AG04450 (cell line): ENCODE data around the gene RCCD1. TPM values are rescaled to one million over a fixed set of nuclear protein-coding genes. Genes with fewer than 3 reads are reported as not detected.

Experiments used
- CTCF ChIA-PET: fragments of 300-600, 350-600 bp; formaldehyde crosslinking; extraction: SDS; loops from one replicate; lab custom pipeline; 2022; ENCODE audit warnings: antibody characterized with exemption, inconsistent platforms; lab: Charles Lee
- POLR2A ChIA-PET: fragments of 350-600 bp; formaldehyde crosslinking; extraction: SDS; loops from one replicate; lab custom pipeline; 2021; ENCODE audit warnings: antibody characterized with exemption, inconsistent platforms; lab: Yijun Ruan, JAX
- DNase-seq: peaks from one replicate; pipeline ENCODE4 v3.0.0-alpha.2; 2011; ENCODE audit warnings: low read depth, low spot score
- H3K27ac ChIP-seq: one replicate; pipeline ENCODE4 v1.5.1; 2012; ENCODE audit warnings: low read depth, low read length, control low read depth
- H3K27me3 ChIP-seq: one replicate; pipeline ENCODE4 v1.6.0; 2012; ENCODE audit warnings: low read length; ENCODE audit not compliant: control insufficient read depth, insufficient read depth
- H3K4me3 ChIP-seq: 2 replicates; pipeline ENCODE4 v1.5.1; 2011; ENCODE audit warnings: mild to moderate bottlenecking, low read depth, low read length, control low read depth
- H3K9me3 ChIP-seq: 2 replicates; pipeline ENCODE4 v1.5.1; 2012; ENCODE audit warnings: low read length; ENCODE audit not compliant: control insufficient read depth, insufficient read depth
- polyA plus RNA-seq: library from polyadenylated mRNA; depleted of rRNA; stranded (reverse); fragments of >200 nt; gene quantifications from 2 replicates; pipeline ENCODE4 v1.2.3, GENCODE V29; 2011
- TF ChIP-seq, protein P1 (sequence below): IDR thresholded peaks from 2 replicates; pipeline ENCODE4 v1.5.1; 2011; ENCODE audit warnings: low read depth, low read length, control low read depth, inconsistent platforms

The RCCD1 gene
- polyA plus RNA-seq, 1 experiment, result 6.1 TPM

DNA sequence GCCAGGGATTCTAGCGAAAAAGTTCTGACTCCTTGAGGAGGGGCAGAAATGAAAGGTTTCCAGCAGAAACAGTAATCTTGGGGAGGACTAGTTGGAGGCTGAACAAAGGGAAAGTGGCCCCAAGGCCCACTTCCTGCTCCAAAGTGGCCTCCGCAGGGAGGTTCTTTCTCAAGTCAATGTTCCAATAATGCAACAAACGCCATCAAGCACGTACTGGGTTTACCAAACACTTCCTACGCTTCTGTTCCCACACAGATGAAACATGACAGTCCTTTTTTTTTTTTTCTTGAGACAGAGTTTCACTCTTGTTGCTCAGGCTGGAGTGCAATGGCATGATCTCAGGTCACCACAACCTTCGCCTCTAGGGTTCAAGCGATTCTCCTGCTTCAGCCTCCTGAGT lies 9.6 kb upstream of the RCCD1 start:
- no peak overlapping the region for H3K4me3 ChIP-seq
- POLR2A ChIA-PET, result no interaction called here
- TF ChIP-seq, protein P1, sequence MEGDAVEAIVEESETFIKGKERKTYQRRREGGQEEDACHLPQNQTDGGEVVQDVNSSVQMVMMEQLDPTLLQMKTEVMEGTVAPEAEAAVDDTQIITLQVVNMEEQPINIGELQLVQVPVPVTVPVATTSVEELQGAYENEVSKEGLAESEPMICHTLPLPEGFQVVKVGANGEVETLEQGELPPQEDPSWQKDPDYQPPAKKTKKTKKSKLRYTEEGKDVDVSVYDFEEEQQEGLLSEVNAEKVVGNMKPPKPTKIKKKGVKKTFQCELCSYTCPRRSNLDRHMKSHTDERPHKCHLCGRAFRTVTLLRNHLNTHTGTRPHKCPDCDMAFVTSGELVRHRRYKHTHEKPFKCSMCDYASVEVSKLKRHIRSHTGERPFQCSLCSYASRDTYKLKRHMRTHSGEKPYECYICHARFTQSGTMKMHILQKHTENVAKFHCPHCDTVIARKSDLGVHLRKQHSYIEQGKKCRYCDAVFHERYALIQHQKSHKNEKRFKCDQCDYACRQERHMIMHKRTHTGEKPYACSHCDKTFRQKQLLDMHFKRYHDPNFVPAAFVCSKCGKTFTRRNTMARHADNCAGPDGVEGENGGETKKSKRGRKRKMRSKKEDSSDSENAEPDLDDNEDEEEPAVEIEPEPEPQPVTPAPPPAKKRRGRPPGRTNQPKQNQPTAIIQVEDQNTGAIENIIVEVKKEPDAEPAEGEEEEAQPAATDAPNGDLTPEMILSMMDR, result no peak
- H3K27ac ChIP-seq, result no peak overlapping the region
- peaks cover 3% of the 10 kb centered on the region; the same call in 1 of the 2 replicates for H3K9me3 ChIP-seq
- no peak for DNase-seq
- H3K27me3 ChIP-seq, result no peaks in the 10 kb centered on the region
- CTCF ChIA-PET, result interaction anchor here (1.5 to 4.5 kb wide), 2 partner anchors 11 to 12 kb away, joined by 11 to 27 read pairs; partner anchors contain the start of genes HDDC3 and UNC45A

DNA sequence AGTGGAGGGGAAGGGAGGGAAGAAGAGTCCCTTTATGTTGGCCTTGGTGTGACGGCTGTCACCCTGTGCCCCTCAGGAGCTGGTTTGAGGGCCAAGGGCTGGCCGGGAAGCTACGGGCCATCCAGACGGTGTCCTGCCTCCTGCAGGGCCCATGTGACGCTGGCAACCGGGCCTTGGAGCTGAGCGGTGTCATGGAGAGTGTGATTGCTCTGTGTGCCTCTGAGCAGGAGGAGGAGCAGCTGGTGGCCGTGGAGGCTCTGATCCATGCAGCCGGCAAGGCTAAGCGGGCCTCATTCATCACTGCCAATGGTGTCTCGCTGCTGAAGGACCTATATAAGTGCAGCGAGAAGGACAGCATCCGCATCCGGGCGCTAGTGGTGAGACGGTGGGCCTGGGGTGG lies 8.1 kb upstream of the RCCD1 start:
- H3K9me3 ChIP-seq, result peaks cover 3% of the 10 kb centered on the region; the same call in 1 of the 2 replicates
- no peaks in the 10 kb centered on the region for H3K27me3 ChIP-seq
- DNase-seq, result no peak
- TF ChIP-seq, protein P1, result no peak
- CTCF ChIA-PET, result interaction anchor here (0.6 to 2.3 kb wide), 5 partner anchors 10 to 103 kb away, joined by 3 to 8 read pairs (median 4); partner anchors contain the start of gene UNC45A
- no peak overlapping the region for H3K27ac ChIP-seq
- POLR2A ChIA-PET, result interaction anchor here (1.2 kb wide), 1 partner anchor 11 kb away, joined by 3 read pairs; the partner anchor contains the start of gene UNC45A
- H3K4me3 ChIP-seq, result no peak overlapping the region

DNA sequence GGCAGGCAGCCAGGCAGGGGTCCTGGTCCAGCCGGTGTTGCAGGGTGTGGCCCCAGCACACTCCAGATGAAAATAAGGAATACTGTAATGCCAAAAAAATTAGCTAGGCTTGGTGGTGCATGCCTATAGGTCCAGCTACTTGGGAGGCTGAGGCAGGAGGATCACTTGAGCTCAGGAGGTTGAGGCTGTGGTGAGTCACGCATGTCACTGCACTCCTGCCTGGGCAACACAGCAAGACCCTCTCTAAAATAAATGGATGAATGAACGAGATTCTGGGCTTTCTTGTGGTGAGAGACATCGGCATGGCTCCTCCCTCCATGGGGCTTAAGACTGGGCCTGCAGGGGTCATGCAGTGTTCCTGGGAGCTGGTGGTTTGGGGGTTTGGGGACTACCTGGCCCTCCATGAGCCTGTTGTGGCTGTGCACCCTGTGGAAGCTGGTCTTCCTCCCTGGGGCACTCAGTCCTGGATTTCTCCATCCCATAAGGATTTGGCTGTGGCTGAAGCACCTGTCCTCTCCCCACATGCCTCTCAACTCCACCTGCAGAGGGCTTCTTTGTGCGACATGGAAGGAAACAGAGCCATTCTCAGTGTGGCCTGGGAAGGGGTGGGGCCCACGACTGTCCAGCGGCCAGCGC lies 7.6 kb upstream of the RCCD1 start:
- H3K4me3 ChIP-seq, result no peak overlapping the region
- peaks cover 3% of the 10 kb centered on the region; the same call in 1 of the 2 replicates for H3K9me3 ChIP-seq
- ChIA-PET CTCF (interaction anchor here (1.0 to 2.3 kb wide), 3 partner anchors 9 to 102 kb away, joined by 3 to 8 read pairs (median 4); no protein-coding TSS in a partner anchor), POLR2A (interaction anchor here (1.2 kb wide), 1 partner anchor 12 kb away, joined by 3 read pairs; the partner anchor contains the start of gene UNC45A)
- TF ChIP-seq, protein P1, result no peak
- no peak for DNase-seq
- no peaks in the 10 kb centered on the region for H3K27me3 ChIP-seq
- no peak overlapping the region for H3K27ac ChIP-seq

DNA sequence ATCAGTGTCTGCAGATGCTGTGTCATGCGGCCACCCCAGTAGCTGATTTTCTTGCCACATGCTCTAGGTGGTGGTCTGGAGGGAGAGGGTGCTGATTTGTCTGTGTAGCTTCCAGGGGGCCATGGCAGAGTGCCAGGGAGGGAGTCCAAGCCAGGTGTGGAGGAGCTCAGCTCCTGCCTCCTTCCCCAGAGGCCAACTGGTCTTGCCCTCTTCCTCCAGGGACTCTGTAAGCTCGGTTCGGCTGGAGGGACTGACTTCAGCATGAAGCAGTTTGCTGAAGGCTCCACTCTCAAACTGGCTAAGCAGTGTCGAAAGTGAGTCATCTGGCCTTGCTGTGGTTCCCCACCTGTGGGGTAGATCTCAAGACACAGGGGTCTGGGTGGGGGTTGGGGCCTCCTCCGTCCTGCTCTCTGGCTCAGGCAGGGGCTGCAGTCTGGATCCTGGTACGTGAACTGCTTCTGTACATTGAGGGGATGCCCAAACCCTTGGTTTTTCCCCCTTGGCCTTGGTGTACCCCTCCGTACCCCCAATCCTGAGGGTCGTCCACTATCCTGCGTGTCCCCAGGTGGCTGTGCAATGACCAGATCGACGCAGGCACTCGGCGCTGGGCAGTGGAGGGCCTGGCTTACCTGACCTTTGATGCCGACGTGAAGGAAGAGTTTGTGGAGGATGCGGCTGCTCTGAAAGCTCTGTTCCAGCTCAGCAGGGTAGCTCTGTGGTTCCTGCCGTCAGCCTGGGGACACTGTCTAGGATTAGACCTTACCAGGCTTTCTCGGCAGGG lies 6.9 kb upstream of the RCCD1 start:
- TF ChIP-seq, protein P1, result no peak
- Histone ChIP-seq H3K27ac (no peak overlapping the region), H3K27me3 (no peaks in the 10 kb centered on the region), H3K4me3 (no peak overlapping the region), H3K9me3 (peaks cover 3% of the 10 kb centered on the region; the same call in 1 of the 2 replicates)
- no peak for DNase-seq
- ChIA-PET POLR2A (no interaction called here), CTCF (interaction anchor here (0.9 to 2.3 kb wide), 5 partner anchors 9 to 101 kb away, joined by 3 to 8 read pairs (median 4); no protein-coding TSS in a partner anchor)
